AG10803 (cell line): Measurements from ENCODE around the gene IGFLR1.

Source experiments
- DNase-seq: peaks from one replicate; pipeline ENCODE4 v3.0.0; 2010; ENCODE audit warnings: low read depth
- H3K4me3 ChIP-seq: 2 replicates; pipeline ENCODE4 v1.5.1; 2011; ENCODE audit warnings: mild to moderate bottlenecking, low read length, control low read depth
- TF ChIP-seq, protein P1 (sequence below): conservative IDR thresholded peaks from 2 replicates; pipeline ENCODE4 v1.5.1; 2011; ENCODE audit warnings: mild to moderate bottlenecking, low read length, control low read depth, inconsistent platforms

IGFLR1 gene

DNA sequence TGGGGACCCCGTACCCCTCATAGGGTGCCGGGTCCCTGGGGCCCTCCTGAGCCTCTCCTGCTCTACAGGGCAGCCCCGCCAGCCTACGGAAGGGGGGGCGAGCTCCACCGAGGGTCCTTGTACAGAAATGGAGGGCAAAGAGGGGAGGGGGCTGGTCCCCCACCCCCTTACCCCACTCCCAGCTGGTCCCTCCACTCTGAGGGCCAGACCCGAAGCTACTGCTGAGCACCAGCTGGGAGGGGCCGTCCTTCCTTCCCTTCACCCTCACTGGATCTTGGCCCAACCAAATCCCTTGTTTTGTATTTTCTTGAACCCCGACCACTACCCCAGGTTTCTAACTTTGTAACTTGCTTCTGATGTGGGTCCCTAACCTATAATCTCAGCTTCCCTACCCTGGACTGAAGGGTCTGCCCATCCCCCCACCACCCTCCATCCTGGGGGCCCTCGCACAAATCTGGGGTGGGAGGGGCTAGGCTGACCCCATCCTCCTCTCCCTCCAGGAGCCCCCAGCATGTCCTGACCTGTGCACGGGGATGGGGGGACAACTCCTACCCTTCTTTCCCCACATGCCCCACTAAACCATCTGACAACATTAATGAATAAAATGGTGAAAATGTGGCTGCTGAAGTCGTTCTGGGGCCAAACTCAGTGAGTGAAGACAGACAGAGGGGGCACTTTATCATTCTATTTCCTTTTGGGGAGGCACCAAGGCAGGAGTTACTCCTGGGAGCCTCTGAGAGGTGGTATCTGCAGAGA, 46.1 kb upstream of the IGFLR1 start:
- H3K4me3 ChIP-seq, result no peak overlapping the region
- DNase-seq, result no peak
- TF ChIP-seq, protein P1, sequence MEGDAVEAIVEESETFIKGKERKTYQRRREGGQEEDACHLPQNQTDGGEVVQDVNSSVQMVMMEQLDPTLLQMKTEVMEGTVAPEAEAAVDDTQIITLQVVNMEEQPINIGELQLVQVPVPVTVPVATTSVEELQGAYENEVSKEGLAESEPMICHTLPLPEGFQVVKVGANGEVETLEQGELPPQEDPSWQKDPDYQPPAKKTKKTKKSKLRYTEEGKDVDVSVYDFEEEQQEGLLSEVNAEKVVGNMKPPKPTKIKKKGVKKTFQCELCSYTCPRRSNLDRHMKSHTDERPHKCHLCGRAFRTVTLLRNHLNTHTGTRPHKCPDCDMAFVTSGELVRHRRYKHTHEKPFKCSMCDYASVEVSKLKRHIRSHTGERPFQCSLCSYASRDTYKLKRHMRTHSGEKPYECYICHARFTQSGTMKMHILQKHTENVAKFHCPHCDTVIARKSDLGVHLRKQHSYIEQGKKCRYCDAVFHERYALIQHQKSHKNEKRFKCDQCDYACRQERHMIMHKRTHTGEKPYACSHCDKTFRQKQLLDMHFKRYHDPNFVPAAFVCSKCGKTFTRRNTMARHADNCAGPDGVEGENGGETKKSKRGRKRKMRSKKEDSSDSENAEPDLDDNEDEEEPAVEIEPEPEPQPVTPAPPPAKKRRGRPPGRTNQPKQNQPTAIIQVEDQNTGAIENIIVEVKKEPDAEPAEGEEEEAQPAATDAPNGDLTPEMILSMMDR, result no peak

DNA sequence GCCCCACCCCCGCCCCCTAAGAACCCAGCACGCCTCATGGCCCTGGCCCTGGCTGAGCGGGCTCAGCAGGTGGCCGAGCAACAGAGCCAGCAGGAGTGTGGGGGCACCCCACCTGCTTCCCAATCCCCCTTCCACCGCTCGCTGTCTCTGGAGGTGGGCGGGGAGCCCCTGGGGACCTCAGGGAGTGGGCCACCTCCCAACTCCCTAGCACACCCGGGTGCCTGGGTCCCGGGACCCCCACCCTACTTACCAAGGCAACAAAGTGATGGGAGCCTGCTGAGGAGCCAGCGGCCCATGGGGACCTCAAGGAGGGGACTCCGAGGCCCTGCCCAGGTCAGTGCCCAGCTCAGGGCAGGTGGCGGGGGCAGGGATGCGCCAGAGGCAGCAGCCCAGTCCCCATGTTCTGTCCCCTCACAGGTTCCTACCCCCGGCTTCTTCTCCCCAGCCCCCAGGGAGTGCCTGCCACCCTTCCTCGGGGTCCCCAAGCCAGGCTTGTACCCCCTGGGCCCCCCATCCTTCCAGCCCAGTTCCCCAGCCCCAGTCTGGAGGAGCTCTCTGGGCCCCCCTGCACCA, 45.1 kb upstream of the IGFLR1 start:
- TF ChIP-seq, protein P1, result no peak
- no peak for DNase-seq
- no peak overlapping the region for H3K4me3 ChIP-seq

DNA sequence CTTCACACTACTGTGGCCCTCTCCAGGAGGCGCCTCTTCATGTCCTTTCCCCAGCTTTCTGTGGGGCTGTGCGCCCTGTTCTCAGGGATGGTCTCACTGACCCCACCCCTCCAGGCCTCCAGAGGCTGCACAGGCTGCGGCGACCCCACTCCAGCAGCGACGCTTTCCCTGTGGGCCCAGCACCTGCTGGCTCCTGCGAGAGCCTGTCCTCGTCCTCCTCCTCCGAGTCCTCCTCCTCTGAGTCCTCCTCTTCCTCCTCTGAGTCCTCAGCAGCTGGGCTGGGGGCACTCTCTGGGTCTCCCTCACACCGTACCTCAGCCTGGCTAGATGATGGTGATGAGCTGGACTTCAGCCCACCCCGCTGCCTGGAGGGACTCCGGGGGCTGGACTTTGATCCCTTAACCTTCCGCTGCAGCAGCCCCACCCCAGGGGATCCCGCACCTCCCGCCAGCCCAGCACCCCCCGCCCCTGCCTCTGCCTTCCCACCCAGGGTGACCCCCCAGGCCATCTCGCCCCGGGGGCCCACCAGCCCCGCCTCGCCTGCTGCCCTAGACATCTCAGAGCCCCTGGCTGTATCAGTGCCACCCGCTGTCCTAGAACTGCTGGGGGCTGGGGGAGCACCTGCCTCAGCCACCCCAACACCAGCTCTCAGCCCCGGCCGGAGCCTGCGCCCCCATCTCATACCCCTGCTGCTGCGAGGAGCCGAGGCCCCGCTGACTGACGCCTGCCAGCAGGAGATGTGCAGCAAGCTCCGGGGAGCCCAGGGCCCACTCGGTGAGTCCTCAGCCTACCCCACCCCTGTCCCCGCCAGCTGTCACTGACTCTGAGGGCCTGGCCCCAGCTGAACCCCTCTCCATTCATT, 44.3 kb upstream of the IGFLR1 start:
- H3K4me3 ChIP-seq, result no peak overlapping the region
- no peak for DNase-seq

DNA sequence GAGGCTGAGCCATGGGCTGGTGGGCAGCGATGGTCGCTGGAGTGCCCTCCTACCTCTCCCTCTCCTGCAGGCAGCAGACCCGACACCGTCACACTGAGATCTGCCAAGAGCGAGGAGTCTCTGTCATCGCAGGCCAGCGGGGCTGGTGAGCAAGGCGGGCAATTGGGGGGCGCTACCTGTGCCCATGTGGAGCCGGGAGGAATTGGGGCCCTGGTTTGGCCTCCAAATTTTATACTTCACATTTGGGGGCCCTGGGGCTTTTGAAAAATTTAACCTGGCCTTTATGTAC, 43.0 kb upstream of the IGFLR1 start:
- H3K4me3 ChIP-seq, result no peak overlapping the region
- DNase-seq, result no peak
- TF ChIP-seq, protein P1, result no peak

More for the DNA sequence above, 44.3 kb upstream of the IGFLR1 start:
- TF ChIP-seq, protein P1, result no peak

DNA sequence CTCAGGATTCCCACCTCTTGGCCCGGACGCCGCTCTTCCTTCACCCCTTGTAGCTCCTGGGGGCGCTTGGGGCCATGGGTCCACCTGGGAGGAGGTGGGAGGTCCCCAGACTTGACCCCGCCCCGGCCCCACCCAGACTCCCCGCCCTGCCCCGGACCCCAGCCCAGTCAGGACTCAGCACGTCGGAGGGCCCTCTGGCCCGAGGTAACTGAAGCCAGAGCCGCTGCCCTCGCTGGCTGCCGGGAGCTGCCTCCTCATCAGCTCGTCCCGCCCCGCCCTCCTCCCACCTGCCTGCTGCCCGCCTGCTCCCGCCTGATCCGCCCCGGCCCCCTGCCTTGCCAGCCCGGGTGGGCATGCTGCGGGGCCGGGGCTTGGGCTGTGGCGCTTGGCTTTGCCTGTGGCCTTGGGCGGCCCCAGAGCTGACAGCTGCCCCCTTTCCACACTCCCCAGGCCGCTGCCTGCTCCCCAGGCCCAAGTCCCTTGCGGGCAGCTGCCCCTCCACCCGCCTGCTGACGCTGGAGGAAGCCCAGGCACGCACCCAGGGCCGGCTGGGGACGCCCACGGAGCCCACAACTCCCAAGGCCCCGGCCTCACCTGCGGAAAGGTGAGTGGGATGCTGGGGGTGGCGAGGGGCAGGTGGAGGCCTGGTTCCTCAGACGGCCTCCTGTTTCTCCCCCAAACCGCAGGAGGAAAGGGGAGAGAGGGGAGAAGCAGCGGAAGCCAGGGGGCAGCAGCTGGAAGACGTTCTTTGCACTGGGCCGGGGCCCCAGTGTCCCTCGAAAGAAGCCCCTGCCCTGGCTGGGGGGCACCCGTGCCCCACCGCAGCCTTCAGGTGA, 42.5 kb upstream of the IGFLR1 start:
- TF ChIP-seq, protein P1, result no peak
- H3K4me3 ChIP-seq, result no peak overlapping the region
- DNase-seq, result no peak

DNA sequence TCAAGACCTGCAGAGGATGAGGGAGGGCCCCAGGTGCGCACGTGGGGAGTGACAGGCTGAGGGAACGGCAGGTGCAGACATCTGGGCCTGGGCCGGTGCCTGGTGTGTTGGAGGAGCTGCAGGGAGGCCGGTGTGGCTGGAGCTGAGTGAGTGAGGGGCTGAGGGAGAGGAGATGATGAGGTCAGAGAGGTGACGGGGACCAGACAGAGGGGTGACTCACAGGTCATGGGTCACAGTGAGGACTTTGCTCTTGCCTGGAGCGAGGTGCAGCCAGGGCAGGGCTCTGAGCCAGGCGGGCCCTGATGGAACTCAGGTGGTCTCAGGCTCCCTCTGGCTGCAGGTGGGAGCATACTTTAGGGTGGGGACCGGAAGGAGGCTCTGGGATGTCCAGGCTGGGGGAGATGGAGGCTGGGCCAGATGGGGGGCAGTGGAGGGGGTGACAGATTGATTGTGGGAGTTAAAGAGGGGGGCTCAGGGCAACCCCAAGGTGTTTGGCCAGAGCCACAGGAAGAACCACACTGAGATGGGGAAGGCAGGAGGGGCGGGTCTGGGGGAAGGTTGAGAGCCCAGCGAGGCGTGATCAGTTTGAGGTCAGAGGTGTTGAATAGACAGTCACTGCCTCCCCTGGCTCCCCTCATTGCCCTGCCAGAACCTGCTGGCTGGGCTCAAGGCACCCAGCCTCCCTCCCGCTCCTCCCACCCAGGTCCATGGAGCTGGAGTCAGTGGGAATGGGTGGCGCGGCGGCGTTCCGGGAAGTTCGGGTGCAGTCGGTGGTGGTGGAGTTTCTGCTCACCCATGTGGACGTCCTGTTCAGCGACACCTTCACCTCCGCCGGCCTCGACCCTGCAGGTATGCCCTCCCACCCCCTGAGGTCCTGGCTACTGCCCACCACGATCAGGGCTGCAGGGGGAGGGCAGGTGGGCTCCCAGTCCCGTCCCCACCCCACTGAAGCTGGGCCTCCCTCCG, 41.5 kb upstream of the IGFLR1 start:
- no peak for DNase-seq
- no peak overlapping the region for H3K4me3 ChIP-seq
- TF ChIP-seq, protein P1, result no peak
